Activated CD4-positive, alpha-beta T cell treated with anti-CD3 and anti-CD28 coated beads for 4 hours (primary cell): ENCODE measurements around the gene ABCB1.
"Not testable (repeated sequence)": the region's sequence is repeated elsewhere in the genome, so short reads cannot be mapped to it uniquely, and the experiment has no call there.

Source experiments
- DNase-seq, 2 donors: peaks; one replicate each; pipeline ENCODE4 v3.0.0-alpha.2; 2020

ABCB1 gene

DNA sequence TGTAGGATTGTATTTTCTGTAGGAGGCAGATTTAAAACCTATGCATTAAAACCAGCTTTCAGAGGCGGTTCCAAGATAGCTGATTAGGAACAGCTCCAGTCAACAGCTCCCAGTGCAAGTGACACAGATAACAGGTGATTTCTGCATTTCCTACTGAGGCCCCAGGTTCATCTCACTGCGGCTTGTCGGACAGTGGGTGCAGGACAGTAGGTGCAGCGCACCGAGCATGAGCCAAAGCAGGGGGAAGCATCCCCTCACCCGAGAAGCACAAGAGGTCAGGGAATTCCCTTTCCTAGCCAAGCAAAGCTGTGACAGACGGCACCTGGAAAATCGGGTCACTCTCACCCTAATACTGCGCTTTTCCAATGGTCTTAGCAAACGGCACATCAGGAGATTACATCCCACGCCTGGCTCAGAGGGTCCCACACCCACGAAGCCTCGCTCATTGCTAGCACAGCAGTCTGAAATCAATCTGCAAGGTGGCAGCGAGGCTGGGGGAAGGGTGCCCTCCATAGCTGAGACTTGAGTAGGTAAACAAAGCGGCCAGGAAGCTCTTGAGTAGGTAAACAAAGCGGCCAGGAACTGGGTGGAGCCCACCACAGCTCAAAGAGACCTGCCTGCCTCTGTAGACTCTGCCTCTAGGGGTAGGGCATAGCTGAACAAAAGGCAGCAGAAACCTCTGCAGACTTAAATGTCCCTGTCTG is 135.7 kb downstream of the ABCB1 start:
- not testable (repeated sequence) for DNase-seq

DNA sequence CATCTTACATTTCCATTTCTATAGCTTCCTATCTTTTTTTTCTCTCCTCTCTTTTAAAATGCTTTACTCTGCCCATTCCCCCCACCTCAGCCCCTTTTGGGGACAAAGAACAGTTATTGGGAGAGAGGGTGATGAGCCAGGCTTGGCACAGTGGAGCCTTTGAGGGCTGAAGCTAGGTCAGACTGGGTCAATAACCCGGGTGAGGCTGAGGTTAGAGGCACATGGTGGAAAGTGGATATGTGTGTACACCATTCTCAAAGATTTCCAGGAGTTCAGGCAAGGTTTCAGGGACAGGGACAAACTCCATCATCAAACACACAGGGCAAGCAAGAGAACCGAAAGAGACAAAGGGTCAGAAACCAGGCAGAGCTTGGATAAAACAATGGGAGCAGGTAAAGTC is 136.7 kb downstream of the ABCB1 start:
- DNase-seq: no peak

DNA sequence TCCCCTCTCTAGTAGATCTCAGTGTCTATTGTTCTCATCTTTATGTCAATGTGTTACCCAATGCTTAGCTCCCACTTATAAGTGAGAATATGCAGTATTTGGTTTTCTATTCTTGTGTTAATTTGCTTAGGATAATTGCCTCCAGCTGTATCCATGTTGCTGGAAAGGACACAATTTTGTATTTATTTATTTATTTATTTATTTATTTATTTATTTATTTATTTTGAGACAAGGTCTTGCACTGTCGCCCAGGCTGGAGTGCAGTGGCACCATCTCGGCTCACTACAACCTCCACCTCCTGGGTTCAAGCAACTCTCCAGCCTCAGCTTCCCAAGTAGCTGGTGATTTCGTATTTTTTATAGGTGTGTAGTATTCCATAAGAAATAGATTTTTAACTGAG is 140.2 kb downstream of the ABCB1 start:
- DNase-seq: not testable (repeated sequence)

DNA sequence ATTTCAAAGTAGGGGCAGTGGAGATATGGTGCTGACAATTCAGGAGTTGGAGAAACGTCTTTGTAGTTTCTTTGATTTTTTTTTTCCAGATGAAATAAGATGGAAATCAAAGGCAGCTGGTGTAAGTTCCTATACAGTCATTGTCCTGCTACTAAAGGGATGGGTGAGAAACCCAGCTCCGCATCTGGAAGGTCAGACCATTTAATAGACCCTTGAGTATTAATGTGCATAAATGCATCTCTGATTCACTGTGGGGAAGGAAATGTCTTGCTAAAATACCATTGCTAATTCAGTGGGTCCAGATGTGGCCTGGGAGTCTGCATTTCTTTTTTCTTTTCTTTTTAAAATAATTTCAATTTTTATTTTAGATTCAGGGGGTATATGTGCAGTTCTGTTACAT is 140.7 kb downstream of the ABCB1 start:
- no peak for DNase-seq

DNA sequence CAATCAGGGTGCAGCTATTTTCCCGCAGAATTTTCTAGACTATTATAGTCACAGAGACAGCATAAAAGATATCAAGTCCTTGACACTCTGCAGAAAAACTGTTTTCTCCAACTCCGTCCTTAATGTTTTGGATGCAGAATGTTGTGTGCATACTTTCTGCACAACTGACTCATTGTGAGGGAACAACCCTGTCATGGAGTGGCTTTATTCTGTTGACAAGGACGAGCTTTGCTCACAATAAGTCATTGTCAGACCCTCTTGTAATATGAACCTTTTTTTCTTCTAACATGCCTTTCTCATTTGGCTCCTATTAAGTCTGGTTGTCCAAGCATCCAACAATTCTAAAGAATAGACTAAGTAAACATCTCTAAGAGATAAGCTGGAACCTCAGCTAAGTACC is 142.5 kb downstream of the ABCB1 start:
- no peak for DNase-seq

DNA sequence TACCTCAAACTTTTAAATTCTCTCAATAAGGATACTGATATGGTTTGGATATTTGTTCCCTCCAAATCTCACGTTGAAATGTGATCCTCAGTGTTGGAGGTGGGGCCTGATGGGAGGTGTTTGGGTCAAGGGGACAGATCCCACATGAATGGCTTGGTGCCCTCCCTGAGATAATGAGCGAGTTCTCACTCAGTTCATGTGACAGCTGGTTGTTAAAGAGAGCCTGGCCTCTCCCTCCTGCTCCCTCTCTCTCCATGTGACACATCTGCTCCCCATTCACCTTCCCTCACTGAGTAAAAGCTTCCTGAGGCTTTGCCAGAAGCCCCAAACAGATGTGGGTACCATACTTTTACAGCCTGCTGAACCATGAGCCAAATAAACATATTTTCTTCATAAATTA is 144.4 kb downstream of the ABCB1 start:
- no peak for DNase-seq
